Dermis microvascular lymphatic vessel endothelial cell (primary cell): ENCODE data around the gene TNFRSF8. TPM values are rescaled to one million over a fixed set of nuclear protein-coding genes. Genes with fewer than 3 reads are reported as not detected.
A peak's percentile ranks its signal among the peaks of the same experiment; 100 is the strongest.
"Not testable (repeated sequence)": the region's sequence is repeated elsewhere in the genome, so short reads cannot be mapped to it uniquely, and the experiment has no call there.

Experiments
- DNase-seq, 2 donors: peaks; one replicate each; pipeline versions ENCODE4 v3.0.0 to v3.0.0-alpha.2; 2010; ENCODE audit warnings: low read depth in 2 of 2
- total RNA-seq: library from RNA; depleted of rRNA; stranded (reverse); fragments of >200 nt; gene quantifications from 2 replicates; pipeline ENCODE4 v1.2.1, GENCODE V29; 2014

The TNFRSF8 gene
- total RNA-seq, 1 donor from 2014 or later: not detected

DNA sequence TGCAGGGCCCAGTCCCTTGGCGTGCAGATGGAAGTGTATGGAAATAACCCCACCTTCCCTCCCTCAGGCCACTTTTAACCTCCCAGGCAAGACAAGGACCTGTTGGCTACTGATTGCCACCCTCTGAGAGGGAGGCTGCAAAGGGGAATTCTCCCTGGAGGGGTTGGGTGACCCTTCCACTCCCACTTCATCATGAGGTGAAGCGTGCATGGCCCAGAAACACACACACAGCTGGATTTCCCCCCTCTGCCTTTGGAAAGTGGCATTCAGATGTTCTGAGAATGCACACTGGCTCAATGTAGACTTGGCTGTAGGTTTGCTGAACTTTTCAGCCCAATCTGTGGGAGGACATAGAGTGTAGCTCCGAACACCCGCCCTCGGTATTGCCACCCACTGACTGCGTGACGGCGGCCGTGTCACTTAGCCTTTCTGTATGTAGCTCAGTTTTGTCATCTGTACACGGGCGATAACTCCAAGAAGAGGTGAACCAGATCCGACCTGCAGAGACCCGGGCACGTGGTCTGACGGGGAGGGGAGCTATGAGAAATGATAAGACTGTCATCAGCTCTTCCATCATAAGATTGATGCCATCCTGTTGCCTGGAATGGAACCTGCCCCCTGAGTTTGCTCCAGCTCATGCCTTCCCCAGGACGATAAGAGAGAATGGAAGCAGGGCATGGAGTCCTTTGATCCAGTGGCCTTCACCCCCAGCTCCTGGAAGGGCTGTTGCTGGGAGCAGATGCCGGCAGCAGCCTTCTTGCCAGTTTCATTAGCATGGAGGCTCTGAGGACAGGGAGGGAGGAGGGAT is 24.5 kb upstream of the TNFRSF8 start:
- no peak for DNase-seq

DNA sequence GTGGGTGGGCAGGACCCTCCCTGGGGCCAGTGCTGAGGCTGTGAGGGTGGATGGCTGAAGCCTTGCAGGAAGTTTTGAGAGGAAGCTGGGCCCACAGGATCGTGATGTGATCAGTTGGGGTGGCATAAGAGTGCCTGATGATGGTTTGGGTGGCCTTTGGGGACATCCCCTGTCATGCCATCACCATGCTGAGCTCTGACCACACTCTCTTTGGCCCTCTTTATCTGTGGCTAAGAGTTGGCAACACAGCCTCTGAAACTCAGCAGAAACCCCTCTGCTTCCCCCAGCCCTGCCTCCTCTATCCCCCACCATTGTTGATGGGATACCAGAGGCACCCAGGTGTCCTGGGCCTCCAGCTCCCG is 24.0 kb upstream of the TNFRSF8 start:
- DNase-seq: no peak

DNA sequence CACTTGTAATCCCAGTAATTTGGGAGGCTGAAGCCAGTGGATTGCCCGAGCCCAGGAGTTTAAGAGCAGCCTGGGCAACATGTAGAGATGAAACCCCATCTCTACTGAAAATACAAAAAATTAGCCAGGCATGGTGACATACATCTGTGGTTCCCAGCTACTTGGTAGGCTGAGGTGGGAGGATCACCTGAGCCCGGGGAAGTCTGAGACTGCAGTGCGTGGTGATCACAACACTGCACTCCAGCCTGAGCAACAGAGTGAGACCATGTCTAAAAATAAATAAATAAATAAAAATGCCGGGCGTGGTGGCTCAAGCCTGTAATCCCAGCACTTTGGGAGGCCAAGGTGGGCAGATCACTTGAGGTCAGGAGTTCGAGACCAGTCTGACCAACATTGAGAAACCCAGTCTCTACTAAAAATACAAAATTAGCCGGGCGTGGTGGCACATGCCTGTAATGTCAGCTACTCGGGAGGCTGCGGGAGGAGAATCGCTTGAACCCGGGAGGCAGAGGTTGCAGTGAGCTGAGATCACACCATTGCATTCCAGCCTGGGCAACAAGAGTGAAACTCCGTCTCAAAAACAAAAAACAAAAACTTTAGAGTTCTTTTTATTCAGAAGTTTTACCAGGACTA is 23.2 kb upstream of the TNFRSF8 start:
- DNase-seq: not testable (repeated sequence)

- DNase-seq: no peak
These were observed 22.5 kb upstream of the TNFRSF8 start for GRCh38 chr1:12040457-12041051.

- DNase-seq: peak in 1 of 2 donors; percentile 8
These were observed 18.8 kb upstream of the TNFRSF8 start for GRCh38 chr1:12044187-12044877.

GRCh38 chr1:12046749-12047119 is 16.4 kb upstream of the TNFRSF8 start:
- DNase-seq: no peak

- no peak for DNase-seq
These were observed 15.8 kb upstream of the TNFRSF8 start for GRCh38 chr1:12047120-12047876.

GRCh38 chr1:12048372-12048771 is 14.7 kb upstream of the TNFRSF8 start:
- no peak for DNase-seq

GRCh38 chr1:12049616-12050015 is 13.5 kb upstream of the TNFRSF8 start:
- DNase-seq: no peak

- no peak for DNase-seq
These were observed 11.7 kb upstream of the TNFRSF8 start for GRCh38 chr1:12051361-12051760.

GRCh38 chr1:12052008-12052573 is 11.0 kb upstream of the TNFRSF8 start:
- peak in 1 of 2 donors; percentile 28 for DNase-seq

- DNase-seq: no peak
These were observed 10.0 kb upstream of the TNFRSF8 start for GRCh38 chr1:12052997-12053686.

- no peak for DNase-seq
These were observed 9.2 kb upstream of the TNFRSF8 start for GRCh38 chr1:12053752-12054548.

GRCh38 chr1:12055259-12055658 is 7.8 kb upstream of the TNFRSF8 start:
- DNase-seq: no peak

GRCh38 chr1:12056331-12056841 is 6.7 kb upstream of the TNFRSF8 start:
- DNase-seq: no peak

DNA sequence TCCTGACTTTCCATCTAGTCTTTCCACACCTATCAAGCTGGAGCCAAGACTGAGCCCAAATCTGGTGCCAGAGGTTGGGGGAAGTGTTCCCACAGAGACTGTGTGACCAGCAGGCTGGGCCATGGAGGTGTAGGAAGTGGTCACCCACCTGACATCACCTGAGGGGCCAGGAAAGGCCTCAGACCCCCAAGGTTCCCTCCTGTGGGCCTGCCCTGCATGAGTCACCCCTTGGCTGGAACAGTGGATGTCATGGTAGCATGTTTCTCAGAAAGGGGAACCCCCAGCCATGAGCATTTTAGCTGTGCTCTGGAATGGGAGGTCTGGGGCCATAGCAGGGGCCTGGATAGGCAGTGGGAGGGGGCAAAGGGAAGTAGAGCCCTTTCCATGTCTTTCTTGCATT is 5.7 kb upstream of the TNFRSF8 start:
- DNase-seq: no peak

- DNase-seq: no peak
These were observed 5.0 kb upstream of the TNFRSF8 start for GRCh38 chr1:12057940-12058687.

DNA sequence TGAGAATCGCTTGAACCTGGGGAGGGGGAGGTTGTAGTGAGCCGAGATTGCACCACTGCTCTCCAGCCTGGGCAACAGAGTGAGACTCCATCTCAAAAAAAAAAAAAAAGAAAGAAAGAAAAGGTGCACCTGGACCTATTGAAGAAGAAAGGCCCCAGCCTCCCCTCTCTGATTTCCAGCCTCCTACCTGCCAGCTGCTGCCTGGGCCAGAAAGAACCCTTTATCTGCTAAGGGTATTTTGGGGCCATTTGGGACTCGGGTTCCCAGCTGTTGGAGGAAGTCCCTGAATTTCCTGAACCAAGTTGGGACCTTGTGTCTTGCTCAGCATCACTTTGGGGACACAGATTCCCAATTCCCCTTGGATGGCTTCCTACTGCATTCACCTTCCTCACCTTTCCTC is 3.9 kb upstream of the TNFRSF8 start:
- no peak for DNase-seq
